HT-29 (cell line): ENCODE results near the gene ITSN1. TPM values are rescaled to one million over a fixed set of nuclear protein-coding genes. Genes with fewer than 3 reads are reported as not detected.
"Not testable (repeated sequence)": the region's sequence is repeated elsewhere in the genome, so short reads cannot be mapped to it uniquely, and the experiment has no call there.

Experiments used
- DNase-seq: peaks from one replicate; pipeline ENCODE4 v3.0.0-alpha.2; 2015; ENCODE audit warnings: low spot score
- total RNA-seq: library from RNA; depleted of rRNA; stranded (reverse); fragments of >200 nt; shearing (Covaris generic); gene quantifications from 2 replicates; pipeline ENCODE4 v1.2.3, GENCODE V29; 2014

ITSN1 gene
- total RNA-seq, 1 experiment from 2014 or later: 19.6 TPM

- not testable (repeated sequence) for DNase-seq
Measured at GRCh38 chr21:33926248-33926647, 283.9 kb downstream of the ITSN1 start.

DNA sequence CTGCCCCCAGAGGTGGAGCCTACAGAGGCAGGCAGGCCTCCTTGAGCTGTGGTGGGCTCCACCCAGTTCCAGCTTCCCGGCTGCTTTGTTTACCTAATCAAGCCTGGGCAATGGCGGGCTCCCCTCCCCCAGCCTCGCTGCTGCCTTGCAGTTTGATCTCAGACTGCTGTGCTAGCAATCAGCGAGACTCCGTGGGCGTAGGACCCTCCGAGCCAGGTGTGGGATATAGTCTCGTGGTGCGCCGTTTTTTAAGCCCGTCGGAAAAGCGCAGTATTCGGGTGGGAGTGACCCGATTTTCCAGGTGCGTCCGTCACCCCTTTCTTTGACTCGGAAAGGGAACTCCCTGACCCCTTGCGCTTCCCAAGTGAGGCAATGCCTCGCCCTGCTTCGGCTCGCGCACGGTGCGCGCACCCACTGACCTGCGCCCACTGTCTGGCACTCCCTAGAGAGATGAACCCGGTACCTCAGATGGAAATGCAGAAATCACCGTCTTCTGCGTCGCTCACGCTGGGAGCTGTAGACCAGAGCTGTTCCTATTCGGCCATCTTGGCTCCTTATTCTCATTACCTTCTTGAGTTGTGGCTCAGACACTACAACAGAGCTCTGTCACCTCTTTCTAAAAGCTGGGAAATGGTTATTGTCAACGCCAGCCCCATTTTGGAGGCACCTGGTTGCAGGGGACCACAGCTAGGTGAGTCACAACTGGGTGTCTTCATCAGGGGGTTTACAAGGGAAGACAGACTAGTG lies 288.9 kb downstream of the ITSN1 start:
- DNase-seq: not testable (repeated sequence)

DNA sequence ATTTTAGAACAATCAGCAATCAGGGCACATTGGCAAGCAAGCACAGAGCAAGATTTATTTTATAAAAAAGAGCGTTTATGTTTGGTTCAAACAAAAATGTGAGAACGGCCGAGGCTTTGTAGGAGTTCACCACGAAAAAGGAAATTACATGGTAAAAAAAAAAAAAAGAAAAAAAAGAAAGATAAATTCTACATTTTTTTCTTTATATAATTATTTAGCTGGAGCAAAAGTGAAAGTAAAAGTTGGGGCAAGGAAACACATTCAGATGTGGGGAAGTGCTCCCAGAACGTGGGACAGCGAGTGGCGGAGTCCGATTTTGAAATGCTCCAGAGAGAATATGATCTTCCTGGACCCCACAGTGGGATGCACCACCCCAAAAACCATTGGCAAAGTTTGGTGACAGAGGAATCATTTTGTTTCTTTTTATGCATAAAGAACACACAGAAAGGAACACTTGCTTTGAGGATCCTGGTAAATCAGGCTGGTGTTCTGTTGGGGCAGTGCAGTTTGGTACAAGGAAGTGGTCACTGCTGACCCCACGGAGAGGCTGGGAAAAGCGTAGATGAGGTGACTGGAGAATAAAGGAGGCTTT lies 289.6 kb downstream of the ITSN1 start:
- no peak for DNase-seq

DNA sequence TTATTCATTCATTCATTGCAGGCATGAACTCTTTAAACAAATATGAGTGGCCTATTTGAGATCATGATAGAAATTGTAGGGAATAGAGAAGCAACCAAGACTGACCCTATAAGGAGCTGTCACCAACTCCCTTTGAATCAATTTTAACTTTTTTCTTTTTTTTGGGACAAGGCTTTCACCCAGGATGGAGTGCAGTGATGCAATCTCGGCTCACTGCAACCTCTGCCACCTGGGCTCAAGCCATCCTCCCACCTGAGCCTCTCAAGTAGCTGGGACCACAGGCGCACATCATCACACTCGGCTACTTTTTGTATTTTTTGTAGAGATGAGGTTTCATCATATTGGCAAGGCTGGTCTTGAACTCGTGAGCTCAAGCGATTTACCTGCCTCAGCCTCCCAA lies 290.4 kb downstream of the ITSN1 start:
- no peak for DNase-seq

- no peak for DNase-seq
Measured at GRCh38 chr21:33936301-33937038, 294.2 kb downstream of the ITSN1 start.

GRCh38 chr21:33937146-33937545 lies 294.8 kb downstream of the ITSN1 start:
- DNase-seq: no peak

DNA sequence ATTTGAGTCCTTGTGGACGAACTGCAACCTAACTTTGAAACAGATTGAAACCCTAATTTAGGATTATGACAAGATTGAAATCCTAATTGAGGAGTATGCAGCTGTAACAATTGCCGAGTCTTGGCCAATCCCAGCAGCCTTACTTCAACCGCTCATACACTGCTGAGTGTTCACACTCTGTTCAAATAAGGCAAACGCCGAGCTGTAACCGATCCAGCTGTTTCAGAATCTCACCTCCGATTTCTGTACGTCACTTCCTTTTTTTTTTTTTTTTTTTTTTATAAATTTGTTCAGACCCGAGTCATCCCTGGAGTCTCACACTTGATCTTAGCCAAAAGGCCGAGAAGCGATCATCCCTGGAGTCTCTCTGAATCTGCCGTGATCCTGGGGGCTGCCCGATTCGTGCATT lies 295.6 kb downstream of the ITSN1 start:
- DNase-seq: no peak

GRCh38 chr21:33938381-33938780 lies 296.1 kb downstream of the ITSN1 start:
- no peak for DNase-seq

DNA sequence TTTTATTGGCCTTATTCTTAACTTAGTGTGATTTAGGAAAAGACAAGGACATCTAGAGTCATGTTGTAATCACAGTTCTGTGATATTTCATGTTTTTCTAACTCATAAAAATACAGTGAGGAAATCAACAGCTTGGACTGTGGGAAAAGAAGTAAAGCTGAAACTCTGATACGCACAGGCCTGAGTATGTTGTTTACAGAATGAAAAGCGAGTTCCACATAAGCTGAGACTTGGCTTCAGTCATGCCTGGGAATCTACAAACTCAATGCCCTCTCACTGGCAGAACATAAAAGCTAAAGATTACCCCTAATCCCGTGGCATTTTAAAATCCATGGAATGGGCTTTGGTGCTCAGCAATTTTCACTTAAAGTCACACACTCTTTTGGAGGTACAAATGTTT lies 296.9 kb downstream of the ITSN1 start:
- no peak for DNase-seq

- no peak for DNase-seq
Measured at GRCh38 chr21:33940164-33940880, 298.0 kb downstream of the ITSN1 start.

- DNase-seq: no peak
Measured at GRCh38 chr21:33940881-33941245, 298.6 kb downstream of the ITSN1 start.

GRCh38 chr21:33942426-33942825 lies 300.1 kb downstream of the ITSN1 start:
- DNase-seq: no peak

DNA sequence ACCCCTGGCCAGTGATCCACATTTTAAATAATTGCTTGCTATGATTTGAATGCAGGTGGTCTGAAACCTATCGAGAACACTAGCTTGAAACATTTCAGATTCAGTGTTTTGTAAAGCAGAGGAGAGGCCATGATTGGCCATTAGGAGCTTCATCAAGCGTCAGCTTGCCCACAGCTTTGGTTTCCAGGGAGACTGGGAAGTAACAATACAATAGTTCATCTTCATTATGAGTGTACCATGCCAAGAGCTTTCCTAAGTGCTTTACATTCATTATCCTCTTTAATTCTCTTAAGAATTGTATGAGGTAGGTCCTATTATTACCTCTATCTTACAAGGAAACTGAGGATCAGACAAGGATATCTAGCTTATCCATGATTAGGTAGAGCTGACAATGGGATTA lies 301.0 kb downstream of the ITSN1 start:
- no peak for DNase-seq

- no peak for DNase-seq
Measured at GRCh38 chr21:33944185-33944763, 302.0 kb downstream of the ITSN1 start.

DNA sequence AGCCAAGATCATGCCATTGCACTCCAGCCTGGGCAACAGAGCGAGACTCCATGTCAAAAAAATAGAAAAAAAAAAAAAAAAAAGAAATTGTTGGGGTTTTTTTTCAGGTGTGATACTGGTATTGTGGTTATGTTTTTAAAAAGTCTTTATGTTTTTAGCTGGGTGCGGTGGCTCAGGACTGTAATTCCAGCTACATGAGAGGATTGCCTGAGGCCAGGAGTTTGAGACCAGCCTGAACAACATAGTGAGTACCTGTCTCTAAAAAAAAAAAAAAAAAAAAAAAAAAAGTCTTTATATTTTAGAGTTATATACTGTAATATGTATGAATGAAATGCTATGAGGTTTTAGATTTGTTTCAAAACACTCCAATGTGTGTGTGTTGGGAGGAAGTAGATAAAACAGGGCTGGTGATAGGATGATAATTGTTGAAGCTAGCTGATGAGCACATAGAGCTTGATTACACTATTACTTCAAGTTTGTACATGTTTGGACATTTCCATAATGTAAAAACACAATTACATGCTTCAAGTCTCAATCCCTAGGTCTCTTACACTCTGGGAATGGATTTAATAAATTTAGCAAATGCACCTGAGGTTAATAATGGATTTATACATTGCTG lies 303.5 kb downstream of the ITSN1 start:
- DNase-seq: no peak

DNA sequence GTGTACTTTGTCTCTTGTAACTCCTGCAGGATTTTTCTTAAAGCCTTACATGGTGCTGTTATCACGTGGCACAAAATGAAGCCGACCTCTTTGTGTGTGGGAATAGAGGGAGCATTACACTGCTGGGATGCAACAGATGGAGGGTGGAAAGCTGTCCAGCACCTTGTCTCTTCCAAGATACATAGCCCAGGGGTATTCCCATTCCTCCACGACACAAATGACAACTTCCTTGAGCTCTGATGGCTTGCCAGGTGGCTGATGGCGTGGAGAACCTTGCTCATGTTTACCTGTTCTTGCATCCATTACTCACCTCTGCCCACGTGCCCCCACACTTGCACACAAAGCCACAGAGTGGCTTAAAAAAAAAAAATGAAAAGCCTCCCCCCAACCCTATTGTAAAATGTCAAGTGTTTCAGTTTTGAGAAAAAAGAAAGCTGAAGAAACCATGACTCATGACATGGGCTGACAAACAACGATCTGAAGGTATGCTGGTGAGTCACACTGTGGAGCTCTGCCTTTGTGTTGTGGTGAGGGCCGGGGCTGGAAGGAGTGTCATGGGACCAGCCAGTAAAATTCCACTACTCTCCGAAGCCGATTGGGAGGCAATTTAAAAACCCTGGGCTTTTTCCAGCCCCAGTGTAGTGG lies 305.3 kb downstream of the ITSN1 start:
- peak; percentile 91 for DNase-seq

DNA sequence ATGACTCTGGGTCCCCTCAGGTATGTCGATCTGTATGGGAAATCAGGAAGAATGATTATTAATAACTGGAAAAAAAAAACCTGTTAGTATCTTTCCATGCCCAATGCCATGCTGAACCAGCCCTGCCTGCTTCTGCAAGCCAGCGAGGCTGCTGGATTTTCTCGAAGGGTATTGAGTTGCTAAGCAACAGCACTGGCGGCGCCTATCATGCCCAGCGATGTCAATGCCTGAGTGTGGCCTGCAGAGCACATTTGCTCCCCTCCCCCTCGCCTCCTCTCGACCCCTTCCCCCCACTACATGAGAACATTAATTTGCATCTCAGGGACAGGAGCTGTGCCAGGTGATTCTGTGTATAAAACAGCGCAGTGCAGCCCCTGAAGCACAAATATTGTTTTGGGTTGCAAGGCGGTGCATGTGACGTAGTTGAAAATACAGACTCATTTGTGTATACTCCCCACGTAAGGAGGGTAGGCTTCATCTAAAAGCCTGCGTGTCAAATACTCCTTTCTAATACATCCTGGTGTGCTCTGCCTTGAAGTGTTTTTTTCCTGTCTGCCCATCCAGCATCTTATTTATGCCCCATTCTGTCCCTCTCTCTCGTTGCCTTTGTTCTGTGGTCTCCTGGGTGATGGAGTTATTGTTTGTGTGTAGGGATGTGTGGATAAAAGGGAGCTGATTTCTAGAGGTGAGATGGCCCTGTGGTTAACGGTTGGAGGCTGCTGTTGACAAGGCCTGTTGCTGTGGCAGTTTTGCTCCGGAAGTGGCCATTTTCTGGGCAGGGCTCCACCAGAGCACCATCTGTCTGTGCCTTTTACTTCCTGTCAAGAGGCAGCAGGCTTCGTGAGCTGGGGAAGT lies 306.0 kb downstream of the ITSN1 start:
- DNase-seq: peak; percentile 86

GRCh38 chr21:33948951-33949444 lies 306.7 kb downstream of the ITSN1 start:
- no peak for DNase-seq
